K562 (cell line): ENCODE data around the gene CEBPB.

Experiments
- ETS2 ChIP-seq: IDR thresholded peaks from 2 replicates; pipeline ENCODE4 v1.6.1; 2016; ENCODE audit warnings: borderline replicate concordance, missing genetic modification characterization, mild to moderate bottlenecking, moderate library complexity, missing compliant biosample characterization; ENCODE audit not compliant: poor library complexity, severe bottlenecking
- MYC ChIP-seq, 2 experiments: fragments of 250-450 bp in 1 of 2; sonication (Bioruptor Pico) in 1 of 2; IDR thresholded peaks; 2 replicates each; pipeline versions ENCODE4 v1.5.1 to v1.6.1; 2012 to 2021; ENCODE audit warnings: low read depth in 2 of 2, borderline replicate concordance in 1 of 2, improper control_type of control experiment in 1 of 2, low read length in 1 of 2, mild to moderate bottlenecking in 1 of 2, moderate library complexity in 1 of 2
- TF ChIP-seq, protein P1 (sequence below), 3 experiments: IDR thresholded peaks in 2 of 3; conservative IDR thresholded peaks in 1 of 3; 2 replicates each; pipeline ENCODE4 v1.5.1; 2011 to 2012; ENCODE audit warnings: low read length in 3 of 3, mild to moderate bottlenecking in 3 of 3, control low read depth in 2 of 3, improper control_type of control experiment in 1 of 3, inconsistent platforms in 1 of 3, low read depth in 1 of 3, mixed read lengths in 1 of 3, moderate library complexity in 1 of 3; ENCODE audit not compliant: insufficient read depth in 2 of 3

GRCh38 chr20:50242178-50242514 lies 51.5 kb downstream of the CEBPB start:
- TF ChIP-seq, protein P1, sequence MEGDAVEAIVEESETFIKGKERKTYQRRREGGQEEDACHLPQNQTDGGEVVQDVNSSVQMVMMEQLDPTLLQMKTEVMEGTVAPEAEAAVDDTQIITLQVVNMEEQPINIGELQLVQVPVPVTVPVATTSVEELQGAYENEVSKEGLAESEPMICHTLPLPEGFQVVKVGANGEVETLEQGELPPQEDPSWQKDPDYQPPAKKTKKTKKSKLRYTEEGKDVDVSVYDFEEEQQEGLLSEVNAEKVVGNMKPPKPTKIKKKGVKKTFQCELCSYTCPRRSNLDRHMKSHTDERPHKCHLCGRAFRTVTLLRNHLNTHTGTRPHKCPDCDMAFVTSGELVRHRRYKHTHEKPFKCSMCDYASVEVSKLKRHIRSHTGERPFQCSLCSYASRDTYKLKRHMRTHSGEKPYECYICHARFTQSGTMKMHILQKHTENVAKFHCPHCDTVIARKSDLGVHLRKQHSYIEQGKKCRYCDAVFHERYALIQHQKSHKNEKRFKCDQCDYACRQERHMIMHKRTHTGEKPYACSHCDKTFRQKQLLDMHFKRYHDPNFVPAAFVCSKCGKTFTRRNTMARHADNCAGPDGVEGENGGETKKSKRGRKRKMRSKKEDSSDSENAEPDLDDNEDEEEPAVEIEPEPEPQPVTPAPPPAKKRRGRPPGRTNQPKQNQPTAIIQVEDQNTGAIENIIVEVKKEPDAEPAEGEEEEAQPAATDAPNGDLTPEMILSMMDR (IDR thresholded peaks at IDR 0.05 in 2 of 3, conservative IDR thresholded peaks at IDR 0.05 in 1 of 3; ENCODE audit: insufficient read depth in 2 of 3, low read depth in 1 of 3, low read length in 3 of 3) = no peak
- TF ChIP-seq MYC (IDR thresholded peaks at IDR 0.05; ENCODE audit: low read depth, low read length) (no peak), MYC (CRISPR knock-in tag; IDR thresholded peaks at IDR 0.05; ENCODE audit: borderline replicate concordance, low read depth) (no peak), ETS2 (no peak)
